22Rv1 (cell line): Measurements from ENCODE around the gene ASB2.

Experiments
- ZFX ChIP-seq: fragments of 450-650 bp; IDR thresholded peaks from 2 replicates; pipeline ENCODE4 v1.6.1; 2017; ENCODE audit warnings: antibody characterized with exemption, borderline replicate concordance
- TF ChIP-seq, protein P1 (sequence below): fragments of 450-650 bp; IDR thresholded peaks from 2 replicates; pipeline ENCODE4 v1.5.1; 2017; ENCODE audit warnings: mild to moderate bottlenecking

DNA sequence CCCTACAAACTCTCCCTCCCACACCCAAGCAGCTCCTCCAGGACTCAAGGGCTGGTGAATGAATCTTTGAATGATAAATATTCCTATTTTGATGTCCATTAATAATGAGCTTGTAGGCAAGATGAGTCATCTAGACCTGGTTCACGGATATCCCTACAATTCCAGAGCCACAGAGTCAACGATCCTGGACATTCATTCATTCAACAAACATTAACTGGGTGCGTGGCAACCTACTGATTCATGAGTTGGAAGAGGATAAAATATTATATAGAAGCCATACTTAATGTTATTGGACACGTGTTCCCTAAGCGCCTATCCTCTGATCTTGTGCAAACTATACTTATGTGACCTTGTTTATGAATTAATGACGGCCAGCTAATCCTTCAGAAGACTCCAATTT lies 49.4 kb upstream of the ASB2 start:
- TF ChIP-seq, protein P1, sequence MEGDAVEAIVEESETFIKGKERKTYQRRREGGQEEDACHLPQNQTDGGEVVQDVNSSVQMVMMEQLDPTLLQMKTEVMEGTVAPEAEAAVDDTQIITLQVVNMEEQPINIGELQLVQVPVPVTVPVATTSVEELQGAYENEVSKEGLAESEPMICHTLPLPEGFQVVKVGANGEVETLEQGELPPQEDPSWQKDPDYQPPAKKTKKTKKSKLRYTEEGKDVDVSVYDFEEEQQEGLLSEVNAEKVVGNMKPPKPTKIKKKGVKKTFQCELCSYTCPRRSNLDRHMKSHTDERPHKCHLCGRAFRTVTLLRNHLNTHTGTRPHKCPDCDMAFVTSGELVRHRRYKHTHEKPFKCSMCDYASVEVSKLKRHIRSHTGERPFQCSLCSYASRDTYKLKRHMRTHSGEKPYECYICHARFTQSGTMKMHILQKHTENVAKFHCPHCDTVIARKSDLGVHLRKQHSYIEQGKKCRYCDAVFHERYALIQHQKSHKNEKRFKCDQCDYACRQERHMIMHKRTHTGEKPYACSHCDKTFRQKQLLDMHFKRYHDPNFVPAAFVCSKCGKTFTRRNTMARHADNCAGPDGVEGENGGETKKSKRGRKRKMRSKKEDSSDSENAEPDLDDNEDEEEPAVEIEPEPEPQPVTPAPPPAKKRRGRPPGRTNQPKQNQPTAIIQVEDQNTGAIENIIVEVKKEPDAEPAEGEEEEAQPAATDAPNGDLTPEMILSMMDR = no peak
- TF ChIP-seq ZFX = no peak
